SK-N-SH (cell line): ENCODE data around the gene CDH4. TPM values are rescaled to one million over a fixed set of nuclear protein-coding genes. Genes with fewer than 3 reads are reported as not detected.

Experiments
- CTCF ChIA-PET: fragments of 300-600, 350-600 bp; formaldehyde crosslinking; extraction: SDS; loops from one replicate; lab custom pipeline; 2021; lab: Yijun Ruan, JAX
- POLR2A ChIA-PET: fragments of 350-600 bp; sonication (Branson Sonifier 250); formaldehyde crosslinking; extraction: SDS; loops from one replicate; lab custom pipeline; 2020; ENCODE audit warnings: antibody characterized with exemption, inconsistent platforms; lab: Yijun Ruan, JAX
- DNase-seq: peaks from one replicate; pipeline ENCODE4 v3.0.0; 2012
- H2AFZ ChIP-seq: fragments of 200-600 bp; sonication (generic); 2 replicates; pipeline ENCODE4 v1.8.1; 2016; ENCODE audit warnings: antibody characterized with exemption, mild to moderate bottlenecking, low read depth
- H3F3A ChIP-seq: fragments of 200-600 bp; sonication (generic); replicated peaks from 2 replicates; pipeline ENCODE3; 2016; ENCODE audit warnings: antibody characterized with exemption, mild to moderate bottlenecking; ENCODE audit not compliant: insufficient read depth
- H3K27ac ChIP-seq, 2 experiments: fragments of 200-500 bp in 1 of 2; fragments of 200-600 bp in 1 of 2; sonication (Bioruptor generic) in 1 of 2; sonication (generic), shearing (Covaris generic) in 1 of 2; 2 replicates each; pipeline versions ENCODE4 v1.5.1 to v1.6.1; 2014 to 2016; ENCODE audit warnings: low read depth in 2 of 2, inconsistent platforms in 1 of 2, low read length in 1 of 2, mild to moderate bottlenecking in 1 of 2, mixed read lengths in 1 of 2
- H3K27me3 ChIP-seq: fragments of 200-600 bp; sonication (generic), shearing (Covaris generic); 2 replicates; pipeline ENCODE4 v1.6.1; 2016; ENCODE audit warnings: mixed run types; ENCODE audit not compliant: insufficient read depth
- H3K36me3 ChIP-seq, 2 experiments: fragments of 200-500 bp in 1 of 2; fragments of 200-600 bp in 1 of 2; sonication (Bioruptor generic) in 1 of 2; sonication (generic) in 1 of 2; replicated peaks in 1 of 2; 2 replicates each; pipeline versions ENCODE3 to v1.5.1; 2014 to 2016; ENCODE audit warnings: low read length in 1 of 2, mild to moderate bottlenecking in 1 of 2; ENCODE audit not compliant: insufficient read depth in 2 of 2, control insufficient read depth in 1 of 2
- H3K4me1 ChIP-seq, 2 experiments: fragments of 200-500 bp in 1 of 2; fragments of 200-600 bp in 1 of 2; sonication (Bioruptor generic) in 1 of 2; sonication (generic), shearing (Covaris generic) in 1 of 2; 2 replicates each; pipeline versions ENCODE4 v1.5.1 to v1.6.1; 2014 to 2016; ENCODE audit warnings: low read depth in 1 of 2, low read length in 1 of 2, mixed run types in 1 of 2; ENCODE audit not compliant: insufficient read depth in 2 of 2, control insufficient read depth in 1 of 2
- H3K4me2 ChIP-seq: fragments of 200-600 bp; sonication (generic), shearing (Covaris generic); 2 replicates; pipeline ENCODE4 v1.6.1; 2017; ENCODE audit warnings: mixed run types
- H3K4me3 ChIP-seq, 2 experiments: fragments of 200-500 bp in 1 of 2; fragments of 200-600 bp in 1 of 2; sonication (Bioruptor generic) in 1 of 2; sonication (generic), shearing (Covaris generic) in 1 of 2; 2 replicates each; pipeline versions ENCODE4 v1.5.1 to v1.8.1; 2014 to 2016; ENCODE audit warnings: low read depth in 2 of 2, inconsistent platforms in 1 of 2, low read length in 1 of 2, mild to moderate bottlenecking in 1 of 2, mixed read lengths in 1 of 2, moderate library complexity in 1 of 2
- H3K79me2 ChIP-seq: fragments of 200-600 bp; sonication (generic); 2 replicates; pipeline ENCODE4 v1.8.1; 2017; ENCODE audit warnings: mild to moderate bottlenecking; ENCODE audit not compliant: insufficient read depth
- H3K9ac ChIP-seq: fragments of 200-600 bp; sonication (generic); 2 replicates; pipeline ENCODE4 v1.6.1; 2017; ENCODE audit warnings: mixed run types
- H3K9me2 ChIP-seq: fragments of 200-600 bp; sonication (generic); 2 replicates; pipeline ENCODE4 v1.6.1; 2017; ENCODE audit warnings: mixed run types
- H3K9me3 ChIP-seq: fragments of 200-600 bp; sonication (generic); 2 replicates; pipeline ENCODE4 v1.6.1; 2017; ENCODE audit warnings: mixed run types, mild to moderate bottlenecking, moderate library complexity
- H4K20me1 ChIP-seq: fragments of 200-600 bp; sonication (generic); 2 replicates; pipeline ENCODE4 v1.6.1; 2017; ENCODE audit warnings: mild to moderate bottlenecking, mixed run types; ENCODE audit not compliant: insufficient read depth
- ELF1 ChIP-seq: IDR thresholded peaks from 2 replicates; pipeline ENCODE4 v1.4.0; 2012
- EP300 ChIP-seq, 2 experiments: IDR thresholded peaks; 2 replicates each; pipeline versions ENCODE4 v1.4.0 to v1.6.1; 2012; ENCODE audit warnings: borderline replicate concordance in 1 of 2, low read depth in 1 of 2, low read length in 1 of 2
- EZH2phosphoT487 ChIP-seq: fragments of 200-600 bp; sonication (generic); IDR thresholded peaks from 2 replicates; pipeline ENCODE4 v1.6.1; 2017; ENCODE audit warnings: low read depth, mixed run types, mild to moderate bottlenecking, antibody characterized with exemption, moderate library complexity, borderline replicate concordance
- FOXJ3 ChIP-seq: sonication (generic); formaldehyde crosslinking; IDR thresholded peaks from 2 replicates; pipeline ENCODE4 v1.5.1; 2020; ENCODE audit warnings: mild to moderate bottlenecking, missing genetic modification reagents
- FOXM1 ChIP-seq: IDR thresholded peaks from 2 replicates; pipeline ENCODE4 v1.4.0; 2012; ENCODE audit warnings: low read depth, mild to moderate bottlenecking
- IRF3 ChIP-seq: fragments of 150-350 bp; IDR thresholded peaks from 2 replicates; pipeline ENCODE4 v1.6.1; 2016; ENCODE audit warnings: mild to moderate bottlenecking, low read depth, low read length
- MAX ChIP-seq: IDR thresholded peaks from 2 replicates; pipeline ENCODE4 v1.4.0; 2012; ENCODE audit warnings: low read depth
- MXI1 ChIP-seq: IDR thresholded peaks from 2 replicates; pipeline ENCODE4 v1.6.1; 2012; ENCODE audit warnings: mild to moderate bottlenecking, low read depth, low read length, improper control_type of control experiment
- NRF1 ChIP-seq: IDR thresholded peaks from 2 replicates; pipeline ENCODE4 v1.6.1; 2012; ENCODE audit warnings: low read depth, mild to moderate bottlenecking, low read length
- PBX3 ChIP-seq: IDR thresholded peaks from 2 replicates; pipeline ENCODE4; 2012
- RCOR1 ChIP-seq: fragments of 150-350 bp; IDR thresholded peaks from 2 replicates; pipeline ENCODE4 v1.6.1; 2017; ENCODE audit warnings: antibody characterized with exemption, low read length
- RFX5 ChIP-seq: IDR thresholded peaks from 2 replicates; pipeline ENCODE4 v1.6.1; 2012; ENCODE audit warnings: mild to moderate bottlenecking, improper control_type of control experiment, low read length
- SIN3A ChIP-seq: IDR thresholded peaks from 2 replicates; pipeline ENCODE4 v1.6.1; 2012; ENCODE audit warnings: low read depth, mild to moderate bottlenecking, low read length, moderate library complexity, borderline replicate concordance
- TAF1 ChIP-seq: IDR thresholded peaks from 2 replicates; pipeline ENCODE4 v1.6.1; 2012; ENCODE audit warnings: low read depth, mild to moderate bottlenecking, low read length, moderate library complexity, borderline replicate concordance
- TCF12 ChIP-seq: IDR thresholded peaks from 2 replicates; pipeline ENCODE4 v1.4.0; 2012
- TEAD4 ChIP-seq: IDR thresholded peaks from 2 replicates; pipeline ENCODE4 v1.4.0; 2012; ENCODE audit warnings: mild to moderate bottlenecking, borderline replicate concordance; ENCODE audit not compliant: insufficient read depth
- USF1 ChIP-seq: IDR thresholded peaks from 2 replicates; pipeline ENCODE4 v1.4.0; 2012; ENCODE audit warnings: low read depth, borderline replicate concordance
- YY1 ChIP-seq: IDR thresholded peaks from 2 replicates; pipeline ENCODE4 v1.4.0; 2012; ENCODE audit warnings: low read depth, mild to moderate bottlenecking
- WGBS: methylation state at CpG from one replicate; pipeline ENCODE4 v1.1.6; 2017; ENCODE audit warnings: low lambda C conversion rate; 5-methylcytosine and 5-hydroxymethylcytosine counted together
- polyA plus RNA-seq, 3 experiments: library from polyadenylated mRNA; depleted of rRNA; stranded (reverse); fragments of >200 nt; gene quantifications; 2 replicates each; pipeline ENCODE4 v1.2.3, GENCODE V29; 2012
- TF ChIP-seq, protein P1 (sequence below): fragments of 200-600 bp; sonication (generic); IDR thresholded peaks from 2 replicates; pipeline ENCODE4 v1.6.1; 2017; ENCODE audit warnings: antibody characterized with exemption, mild to moderate bottlenecking, moderate library complexity
- TF ChIP-seq, protein P2 (sequence below): fragments of 150-350 bp; IDR thresholded peaks from 2 replicates; pipeline ENCODE4 v1.6.1; 2017; ENCODE audit warnings: antibody characterized with exemption, low read length, low read depth, borderline replicate concordance

Gene CDH4
- polyA plus RNA-seq, 1 of the 3 experiments (the other 2 are of a cell fraction), result not detected

DNA sequence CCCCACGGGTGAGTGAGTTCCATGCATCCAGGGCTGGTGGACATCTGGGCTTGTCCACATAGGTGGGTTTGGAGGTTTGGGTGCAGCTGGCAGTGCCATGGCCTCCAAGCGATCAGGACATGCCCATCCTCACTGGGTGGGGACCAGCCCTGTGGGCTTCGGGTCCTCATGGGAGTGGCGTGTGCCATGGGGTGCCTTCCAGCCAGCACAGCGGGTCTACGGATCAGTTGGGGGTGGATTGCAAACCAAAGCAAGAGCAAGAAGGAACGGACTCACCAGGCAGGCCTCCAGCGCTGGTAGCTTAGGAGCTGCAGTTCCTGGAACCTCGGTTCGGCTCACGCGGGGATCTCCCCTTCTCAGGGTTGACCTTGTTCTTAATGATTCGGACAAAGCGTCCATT is 449.3 kb downstream of the CDH4 start:
- Histone ChIP-seq H3K4me2 (no peak overlapping the region), H3F3A (no peaks in the 10 kb centered on the region), H3K4me3 (no peak overlapping the region)
- no peak for TF ChIP-seq MXI1
- no peak for TF ChIP-seq SIN3A
- TF ChIP-seq, protein P1, sequence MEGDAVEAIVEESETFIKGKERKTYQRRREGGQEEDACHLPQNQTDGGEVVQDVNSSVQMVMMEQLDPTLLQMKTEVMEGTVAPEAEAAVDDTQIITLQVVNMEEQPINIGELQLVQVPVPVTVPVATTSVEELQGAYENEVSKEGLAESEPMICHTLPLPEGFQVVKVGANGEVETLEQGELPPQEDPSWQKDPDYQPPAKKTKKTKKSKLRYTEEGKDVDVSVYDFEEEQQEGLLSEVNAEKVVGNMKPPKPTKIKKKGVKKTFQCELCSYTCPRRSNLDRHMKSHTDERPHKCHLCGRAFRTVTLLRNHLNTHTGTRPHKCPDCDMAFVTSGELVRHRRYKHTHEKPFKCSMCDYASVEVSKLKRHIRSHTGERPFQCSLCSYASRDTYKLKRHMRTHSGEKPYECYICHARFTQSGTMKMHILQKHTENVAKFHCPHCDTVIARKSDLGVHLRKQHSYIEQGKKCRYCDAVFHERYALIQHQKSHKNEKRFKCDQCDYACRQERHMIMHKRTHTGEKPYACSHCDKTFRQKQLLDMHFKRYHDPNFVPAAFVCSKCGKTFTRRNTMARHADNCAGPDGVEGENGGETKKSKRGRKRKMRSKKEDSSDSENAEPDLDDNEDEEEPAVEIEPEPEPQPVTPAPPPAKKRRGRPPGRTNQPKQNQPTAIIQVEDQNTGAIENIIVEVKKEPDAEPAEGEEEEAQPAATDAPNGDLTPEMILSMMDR, result no peak
- TF ChIP-seq RCOR1, result no peak
- TF ChIP-seq MAX, result no peak
- TF ChIP-seq ELF1, result no peak
- TF ChIP-seq, all 33 proteins: peak for 0
- Histone ChIP-seq H3K9ac (no peak overlapping the region), H3K9me2 (no peaks in the 10 kb centered on the region), H4K20me1 (no peaks in the 10 kb centered on the region), H3K79me2 (no peaks in the 10 kb centered on the region), H3K36me3 (no peaks in the 10 kb centered on the region), H3K4me1 (peaks cover 0 to 7% of the 10 kb centered on the region in 2 experiments; a peak in 1 of 4 replicates), H3K9me3 (no peaks in the 10 kb centered on the region), H3K27ac (no peak overlapping the region), H2AFZ (no peak overlapping the region), H3K27me3 (no peaks in the 10 kb centered on the region)
- no peak for DNase-seq
- 62% methylated on average over 10 of the region's 14 CpGs for WGBS
- ChIA-PET POLR2A (interaction anchor here (0.7 kb wide), 1 partner anchor 21 kb away, joined by 4 read pairs; no protein-coding TSS in a partner anchor), CTCF (no interaction called here)

DNA sequence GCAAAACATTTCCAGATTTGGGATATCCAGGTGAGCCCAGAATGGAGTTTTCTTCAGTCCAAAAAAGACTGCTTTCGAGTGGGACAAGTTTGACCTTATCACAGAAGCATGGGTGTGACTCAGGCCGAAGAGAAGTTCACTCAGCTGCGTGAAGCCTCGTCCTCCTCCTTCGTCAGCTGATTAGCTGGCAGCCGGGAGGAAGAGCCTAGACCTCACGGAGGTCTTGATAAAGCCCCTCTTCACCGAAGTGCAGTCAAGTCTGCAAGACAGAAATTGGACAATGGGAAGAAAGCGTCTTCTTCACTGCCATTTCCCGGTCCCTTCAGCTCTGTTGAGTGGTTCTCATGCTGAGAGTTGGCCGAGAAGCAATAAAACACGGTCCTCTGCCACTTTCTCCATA is 449.7 kb downstream of the CDH4 start:
- H3K4me2 ChIP-seq, result no peak overlapping the region
- no peaks in the 10 kb centered on the region for H3K36me3 ChIP-seq
- no peak for DNase-seq
- TF ChIP-seq, protein P2, sequence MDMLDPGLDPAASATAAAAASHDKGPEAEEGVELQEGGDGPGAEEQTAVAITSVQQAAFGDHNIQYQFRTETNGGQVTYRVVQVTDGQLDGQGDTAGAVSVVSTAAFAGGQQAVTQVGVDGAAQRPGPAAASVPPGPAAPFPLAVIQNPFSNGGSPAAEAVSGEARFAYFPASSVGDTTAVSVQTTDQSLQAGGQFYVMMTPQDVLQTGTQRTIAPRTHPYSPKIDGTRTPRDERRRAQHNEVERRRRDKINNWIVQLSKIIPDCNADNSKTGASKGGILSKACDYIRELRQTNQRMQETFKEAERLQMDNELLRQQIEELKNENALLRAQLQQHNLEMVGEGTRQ, result no peak
- TF ChIP-seq PBX3 (no peak), TCF12 (no peak), YY1 (no peak), RCOR1 (no peak), FOXJ3 (CRISPR knock-in tag) (no peak), USF1 (no peak), EZH2phosphoT487 (no peak), EP300 (IDR thresholded peaks at IDR 0.05; ENCODE audit: borderline replicate concordance in 1 of 2, low read depth in 1 of 2, low read length in 1 of 2) (no peak), RFX5 (no peak), TAF1 (no peak), TEAD4 (no peak), IRF3 (no peak), SIN3A (no peak), NRF1 (no peak), FOXM1 (no peak), MXI1 (no peak)
- WGBS, result 35% methylated on average over 12 of the region's 12 CpGs
- no peaks in the 10 kb centered on the region for H3K9me2 ChIP-seq
- no peaks in the 10 kb centered on the region for H3K79me2 ChIP-seq
- no peaks in the 10 kb centered on the region for H3K27me3 ChIP-seq
- H3F3A ChIP-seq, result no peaks in the 10 kb centered on the region
- peaks cover 0 to 7% of the 10 kb centered on the region in 2 experiments; a peak in 1 of 4 replicates for H3K4me1 ChIP-seq
- no peaks in the 10 kb centered on the region for H4K20me1 ChIP-seq
- no peak overlapping the region for H3K9ac ChIP-seq
- ChIA-PET POLR2A (interaction anchor here (0.7 kb wide), 1 partner anchor 22 kb away, joined by 4 read pairs; no protein-coding TSS in a partner anchor), CTCF (no interaction called here)
- H3K27ac ChIP-seq, result no peak overlapping the region
- H3K9me3 ChIP-seq, result no peaks in the 10 kb centered on the region
- H3K4me3 ChIP-seq, result no peak overlapping the region
- no peak overlapping the region for H2AFZ ChIP-seq
